SK-N-SH (cell line): ENCODE data around the gene SFI1. TPM values are rescaled to one million over a fixed set of nuclear protein-coding genes. Genes with fewer than 3 reads are reported as not detected.

Source experiments
- CTCF ChIA-PET: fragments of 300-600, 350-600 bp; formaldehyde crosslinking; extraction: SDS; loops from one replicate; lab custom pipeline; 2021; lab: Yijun Ruan, JAX
- POLR2A ChIA-PET: fragments of 350-600 bp; sonication (Branson Sonifier 250); formaldehyde crosslinking; extraction: SDS; loops from one replicate; lab custom pipeline; 2020; ENCODE audit warnings: antibody characterized with exemption, inconsistent platforms; lab: Yijun Ruan, JAX
- DNase-seq: peaks from one replicate; pipeline ENCODE4 v3.0.0; 2012
- H2AFZ ChIP-seq: fragments of 200-600 bp; sonication (generic); 2 replicates; pipeline ENCODE4 v1.8.1; 2016; ENCODE audit warnings: antibody characterized with exemption, mild to moderate bottlenecking, low read depth
- H3F3A ChIP-seq: fragments of 200-600 bp; sonication (generic); replicated peaks from 2 replicates; pipeline ENCODE3; 2016; ENCODE audit warnings: antibody characterized with exemption, mild to moderate bottlenecking; ENCODE audit not compliant: insufficient read depth
- H3K27ac ChIP-seq, 2 experiments: fragments of 200-500 bp in 1 of 2; fragments of 200-600 bp in 1 of 2; sonication (Bioruptor generic) in 1 of 2; sonication (generic), shearing (Covaris generic) in 1 of 2; 2 replicates each; pipeline versions ENCODE4 v1.5.1 to v1.6.1; 2014 to 2016; ENCODE audit warnings: low read depth in 2 of 2, inconsistent platforms in 1 of 2, low read length in 1 of 2, mild to moderate bottlenecking in 1 of 2, mixed read lengths in 1 of 2
- H3K27me3 ChIP-seq: fragments of 200-600 bp; sonication (generic), shearing (Covaris generic); 2 replicates; pipeline ENCODE4 v1.6.1; 2016; ENCODE audit warnings: mixed run types; ENCODE audit not compliant: insufficient read depth
- H3K36me3 ChIP-seq, 2 experiments: fragments of 200-500 bp in 1 of 2; fragments of 200-600 bp in 1 of 2; sonication (Bioruptor generic) in 1 of 2; sonication (generic) in 1 of 2; replicated peaks in 1 of 2; 2 replicates each; pipeline versions ENCODE3 to v1.5.1; 2014 to 2016; ENCODE audit warnings: low read length in 1 of 2, mild to moderate bottlenecking in 1 of 2; ENCODE audit not compliant: insufficient read depth in 2 of 2, control insufficient read depth in 1 of 2
- H3K4me1 ChIP-seq, 2 experiments: fragments of 200-500 bp in 1 of 2; fragments of 200-600 bp in 1 of 2; sonication (Bioruptor generic) in 1 of 2; sonication (generic), shearing (Covaris generic) in 1 of 2; 2 replicates each; pipeline versions ENCODE4 v1.5.1 to v1.6.1; 2014 to 2016; ENCODE audit warnings: low read depth in 1 of 2, low read length in 1 of 2, mixed run types in 1 of 2; ENCODE audit not compliant: insufficient read depth in 2 of 2, control insufficient read depth in 1 of 2
- H3K4me2 ChIP-seq: fragments of 200-600 bp; sonication (generic), shearing (Covaris generic); 2 replicates; pipeline ENCODE4 v1.6.1; 2017; ENCODE audit warnings: mixed run types
- H3K4me3 ChIP-seq, 2 experiments: fragments of 200-500 bp in 1 of 2; fragments of 200-600 bp in 1 of 2; sonication (Bioruptor generic) in 1 of 2; sonication (generic), shearing (Covaris generic) in 1 of 2; 2 replicates each; pipeline versions ENCODE4 v1.5.1 to v1.8.1; 2014 to 2016; ENCODE audit warnings: low read depth in 2 of 2, inconsistent platforms in 1 of 2, low read length in 1 of 2, mild to moderate bottlenecking in 1 of 2, mixed read lengths in 1 of 2, moderate library complexity in 1 of 2
- H3K79me2 ChIP-seq: fragments of 200-600 bp; sonication (generic); 2 replicates; pipeline ENCODE4 v1.8.1; 2017; ENCODE audit warnings: mild to moderate bottlenecking; ENCODE audit not compliant: insufficient read depth
- H3K9ac ChIP-seq: fragments of 200-600 bp; sonication (generic); 2 replicates; pipeline ENCODE4 v1.6.1; 2017; ENCODE audit warnings: mixed run types
- H3K9me2 ChIP-seq: fragments of 200-600 bp; sonication (generic); 2 replicates; pipeline ENCODE4 v1.6.1; 2017; ENCODE audit warnings: mixed run types
- H3K9me3 ChIP-seq: fragments of 200-600 bp; sonication (generic); 2 replicates; pipeline ENCODE4 v1.6.1; 2017; ENCODE audit warnings: mixed run types, mild to moderate bottlenecking, moderate library complexity
- H4K20me1 ChIP-seq: fragments of 200-600 bp; sonication (generic); 2 replicates; pipeline ENCODE4 v1.6.1; 2017; ENCODE audit warnings: mild to moderate bottlenecking, mixed run types; ENCODE audit not compliant: insufficient read depth
- EZH2phosphoT487 ChIP-seq: fragments of 200-600 bp; sonication (generic); IDR thresholded peaks from 2 replicates; pipeline ENCODE4 v1.6.1; 2017; ENCODE audit warnings: low read depth, mixed run types, mild to moderate bottlenecking, antibody characterized with exemption, moderate library complexity, borderline replicate concordance
- FOSL2 ChIP-seq: IDR thresholded peaks from 2 replicates; pipeline ENCODE4 v1.4.0; 2012; ENCODE audit warnings: low read depth, mild to moderate bottlenecking, moderate library complexity, borderline replicate concordance
- FOXJ3 ChIP-seq: sonication (generic); formaldehyde crosslinking; IDR thresholded peaks from 2 replicates; pipeline ENCODE4 v1.5.1; 2020; ENCODE audit warnings: mild to moderate bottlenecking, missing genetic modification reagents
- GABPA ChIP-seq: IDR thresholded peaks from 2 replicates; pipeline ENCODE4 v1.4.0; 2012; ENCODE audit warnings: low read depth, mild to moderate bottlenecking
- NRF1 ChIP-seq: IDR thresholded peaks from 2 replicates; pipeline ENCODE4 v1.6.1; 2012; ENCODE audit warnings: low read depth, mild to moderate bottlenecking, low read length
- RCOR1 ChIP-seq: fragments of 150-350 bp; IDR thresholded peaks from 2 replicates; pipeline ENCODE4 v1.6.1; 2017; ENCODE audit warnings: antibody characterized with exemption, low read length
- RFX5 ChIP-seq: IDR thresholded peaks from 2 replicates; pipeline ENCODE4 v1.6.1; 2012; ENCODE audit warnings: mild to moderate bottlenecking, improper control_type of control experiment, low read length
- RXRA ChIP-seq: IDR thresholded peaks from 2 replicates; pipeline ENCODE4 v1.4.0; 2012; ENCODE audit warnings: low read depth, mild to moderate bottlenecking, borderline replicate concordance
- TAF1 ChIP-seq: IDR thresholded peaks from 2 replicates; pipeline ENCODE4 v1.6.1; 2012; ENCODE audit warnings: low read depth, mild to moderate bottlenecking, low read length, moderate library complexity, borderline replicate concordance
- WGBS: methylation state at CpG from one replicate; pipeline ENCODE4 v1.1.6; 2017; ENCODE audit warnings: low lambda C conversion rate; 5-methylcytosine and 5-hydroxymethylcytosine counted together
- polyA plus RNA-seq, 3 experiments: library from polyadenylated mRNA; depleted of rRNA; stranded (reverse); fragments of >200 nt; gene quantifications; 2 replicates each; pipeline ENCODE4 v1.2.3, GENCODE V29; 2012
- TF ChIP-seq, protein P1 (sequence below): fragments of 150-350 bp; IDR thresholded peaks from 2 replicates; pipeline ENCODE4 v1.6.1; 2016; ENCODE audit warnings: mild to moderate bottlenecking, low read depth, low read length
- TF ChIP-seq, protein P2 (sequence below): IDR thresholded peaks from 2 replicates; pipeline ENCODE4 v1.4.0; 2012; ENCODE audit warnings: low read depth
- TF ChIP-seq, protein P3 (sequence below): IDR thresholded peaks from 2 replicates; pipeline ENCODE4 v1.4.0; 2012; ENCODE audit warnings: low read depth, borderline replicate concordance
- TF ChIP-seq, protein P4 (sequence below): IDR thresholded peaks from 2 replicates; pipeline ENCODE4; 2012

Gene SFI1
- polyA plus RNA-seq, 1 of the 3 experiments (the other 2 are of a cell fraction) = 24.7 TPM

DNA sequence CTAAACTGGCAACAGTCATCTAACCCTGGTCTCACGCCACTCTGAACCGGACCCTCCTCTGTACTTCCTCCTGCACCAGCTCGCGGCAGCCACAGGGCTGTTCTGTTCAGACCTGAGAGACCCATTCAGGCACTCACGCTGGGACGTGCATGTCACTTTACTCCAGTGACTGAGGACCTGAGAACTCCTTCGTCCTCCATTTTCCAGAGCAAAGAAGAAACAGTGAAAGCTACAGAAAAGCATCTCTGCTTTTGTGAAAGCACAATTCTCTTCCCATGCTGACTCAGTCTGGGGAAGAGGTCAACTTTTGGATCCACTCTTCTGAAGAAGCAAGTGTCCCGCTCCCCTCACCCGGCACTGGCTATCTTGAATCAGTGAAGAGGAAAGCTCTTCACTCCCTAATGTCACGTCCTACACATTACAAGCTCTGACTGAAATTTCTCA is 141.1 kb downstream of the SFI1 start:
- CTCF ChIA-PET = interaction anchor here (1.2 to 1.8 kb wide), 3 partner anchors 20 to 81 kb away, joined by 3 to 5 read pairs (median 4); no protein-coding TSS in a partner anchor
- H2AFZ ChIP-seq = no peak overlapping the region
- no peak for TF ChIP-seq FOSL2
- no peak for TF ChIP-seq RFX5
- TF ChIP-seq, protein P1, sequence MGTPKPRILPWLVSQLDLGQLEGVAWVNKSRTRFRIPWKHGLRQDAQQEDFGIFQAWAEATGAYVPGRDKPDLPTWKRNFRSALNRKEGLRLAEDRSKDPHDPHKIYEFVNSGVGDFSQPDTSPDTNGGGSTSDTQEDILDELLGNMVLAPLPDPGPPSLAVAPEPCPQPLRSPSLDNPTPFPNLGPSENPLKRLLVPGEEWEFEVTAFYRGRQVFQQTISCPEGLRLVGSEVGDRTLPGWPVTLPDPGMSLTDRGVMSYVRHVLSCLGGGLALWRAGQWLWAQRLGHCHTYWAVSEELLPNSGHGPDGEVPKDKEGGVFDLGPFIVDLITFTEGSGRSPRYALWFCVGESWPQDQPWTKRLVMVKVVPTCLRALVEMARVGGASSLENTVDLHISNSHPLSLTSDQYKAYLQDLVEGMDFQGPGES = no peak
- TF ChIP-seq, protein P2, sequence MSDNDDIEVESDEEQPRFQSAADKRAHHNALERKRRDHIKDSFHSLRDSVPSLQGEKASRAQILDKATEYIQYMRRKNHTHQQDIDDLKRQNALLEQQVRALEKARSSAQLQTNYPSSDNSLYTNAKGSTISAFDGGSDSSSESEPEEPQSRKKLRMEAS = no peak
- TF ChIP-seq EZH2phosphoT487 = no peak
- no peak for TF ChIP-seq GABPA
- TF ChIP-seq, protein P3, sequence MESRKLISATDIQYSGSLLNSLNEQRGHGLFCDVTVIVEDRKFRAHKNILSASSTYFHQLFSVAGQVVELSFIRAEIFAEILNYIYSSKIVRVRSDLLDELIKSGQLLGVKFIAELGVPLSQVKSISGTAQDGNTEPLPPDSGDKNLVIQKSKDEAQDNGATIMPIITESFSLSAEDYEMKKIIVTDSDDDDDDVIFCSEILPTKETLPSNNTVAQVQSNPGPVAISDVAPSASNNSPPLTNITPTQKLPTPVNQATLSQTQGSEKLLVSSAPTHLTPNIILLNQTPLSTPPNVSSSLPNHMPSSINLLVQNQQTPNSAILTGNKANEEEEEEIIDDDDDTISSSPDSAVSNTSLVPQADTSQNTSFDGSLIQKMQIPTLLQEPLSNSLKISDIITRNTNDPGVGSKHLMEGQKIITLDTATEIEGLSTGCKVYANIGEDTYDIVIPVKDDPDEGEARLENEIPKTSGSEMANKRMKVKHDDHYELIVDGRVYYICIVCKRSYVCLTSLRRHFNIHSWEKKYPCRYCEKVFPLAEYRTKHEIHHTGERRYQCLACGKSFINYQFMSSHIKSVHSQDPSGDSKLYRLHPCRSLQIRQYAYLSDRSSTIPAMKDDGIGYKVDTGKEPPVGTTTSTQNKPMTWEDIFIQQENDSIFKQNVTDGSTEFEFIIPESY = no peak

DNA sequence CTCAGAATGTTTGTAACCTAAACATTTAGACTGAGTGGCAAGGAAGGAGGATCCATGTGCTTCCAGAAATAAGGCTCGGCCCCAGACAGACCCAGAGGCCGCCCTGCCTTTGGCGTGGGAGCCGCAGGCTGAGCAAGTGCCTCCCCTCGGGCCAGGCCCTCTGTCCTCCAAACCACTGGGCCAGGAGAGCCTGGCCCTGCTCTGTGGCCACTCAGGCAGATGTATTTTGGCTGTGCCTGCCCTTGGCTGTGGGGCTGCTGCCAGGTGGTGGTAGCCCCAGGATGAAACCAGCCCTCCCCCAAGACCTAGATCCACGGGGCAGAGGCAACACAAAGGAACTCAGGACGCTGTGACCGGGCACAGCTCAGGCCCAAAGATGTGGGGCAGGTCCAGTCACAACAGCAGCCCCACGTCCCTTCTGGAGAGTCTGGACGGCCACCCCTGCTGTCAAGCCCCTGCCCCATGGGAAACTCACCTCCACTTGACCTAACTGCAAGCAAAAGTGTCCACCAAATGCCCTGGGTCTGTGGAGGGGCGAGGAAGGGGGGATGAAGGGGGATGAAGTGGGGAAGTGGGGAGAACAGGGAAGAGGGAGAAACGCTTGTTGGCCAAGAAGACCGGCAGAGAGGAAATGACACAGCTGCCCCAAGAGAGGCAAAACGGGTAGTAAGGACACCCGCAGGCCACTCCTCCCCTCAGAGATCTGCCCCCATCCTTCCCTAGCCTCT is 141.7 kb downstream of the SFI1 start:
- Histone ChIP-seq H2AFZ (no peak overlapping the region), H3K36me3 (no peaks in the 10 kb centered on the region), H3K9ac (no peak overlapping the region), H4K20me1 (peaks cover 16% of the 10 kb centered on the region; the same call in 1 of the 2 replicates), H3K4me2 (no peak overlapping the region), H3K79me2 (peaks cover 46% of the 10 kb centered on the region), H3K9me2 (no peaks in the 10 kb centered on the region), H3K4me3 (no peak overlapping the region), H3K27ac (no peak overlapping the region), H3K27me3 (no peaks in the 10 kb centered on the region), H3K9me3 (no peaks in the 10 kb centered on the region), H3K4me1 (no peaks in the 10 kb centered on the region; a peak in 1 of 4 replicates), H3F3A (no peaks in the 10 kb centered on the region)
- TF ChIP-seq FOSL2 (no peak), FOXJ3 (no peak), NRF1 (no peak), RXRA (no peak), RCOR1 (no peak), TAF1 (no peak), GABPA (no peak)
- TF ChIP-seq, protein P1 = no peak
- TF ChIP-seq, protein P4, sequence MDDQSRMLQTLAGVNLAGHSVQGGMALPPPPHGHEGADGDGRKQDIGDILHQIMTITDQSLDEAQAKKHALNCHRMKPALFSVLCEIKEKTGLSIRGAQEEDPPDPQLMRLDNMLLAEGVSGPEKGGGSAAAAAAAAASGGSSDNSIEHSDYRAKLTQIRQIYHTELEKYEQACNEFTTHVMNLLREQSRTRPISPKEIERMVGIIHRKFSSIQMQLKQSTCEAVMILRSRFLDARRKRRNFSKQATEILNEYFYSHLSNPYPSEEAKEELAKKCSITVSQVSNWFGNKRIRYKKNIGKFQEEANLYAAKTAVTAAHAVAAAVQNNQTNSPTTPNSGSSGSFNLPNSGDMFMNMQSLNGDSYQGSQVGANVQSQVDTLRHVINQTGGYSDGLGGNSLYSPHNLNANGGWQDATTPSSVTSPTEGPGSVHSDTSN = no peak
- TF ChIP-seq, protein P3 = no peak
- no peak for DNase-seq
- CTCF ChIA-PET = interaction anchor here (1.2 to 1.8 kb wide), 3 partner anchors 20 to 81 kb away, joined by 3 to 5 read pairs (median 4); no protein-coding TSS in a partner anchor
- POLR2A ChIA-PET = no interaction called here
- 78% methylated on average over 15 of the region's 15 CpGs for WGBS

More for the DNA sequence above, 141.1 kb downstream of the SFI1 start:
- no peak for DNase-seq
- Histone ChIP-seq H3K79me2 (peaks cover 41% of the 10 kb centered on the region), H3F3A (no peaks in the 10 kb centered on the region), H3K9me3 (no peaks in the 10 kb centered on the region), H3K4me3 (no peak overlapping the region), H3K27me3 (no peaks in the 10 kb centered on the region), H3K27ac (no peak overlapping the region), H3K9ac (no peak overlapping the region), H3K4me2 (no peak overlapping the region), H3K4me1 (no peaks in the 10 kb centered on the region; a peak in 1 of 4 replicates), H3K9me2 (no peaks in the 10 kb centered on the region), H3K36me3 (no peaks in the 10 kb centered on the region), H4K20me1 (peaks cover 15% of the 10 kb centered on the region; the same call in 1 of the 2 replicates)
- 94% methylated on average over 10 of the region's 10 CpGs for WGBS
- POLR2A ChIA-PET = interaction anchor here (0.9 kb wide), 1 partner anchor 121 kb away, joined by 3 read pairs; no protein-coding TSS in a partner anchor
